Measurements from ENCODE around the gene LSM10.

Gene LSM10

DNA sequence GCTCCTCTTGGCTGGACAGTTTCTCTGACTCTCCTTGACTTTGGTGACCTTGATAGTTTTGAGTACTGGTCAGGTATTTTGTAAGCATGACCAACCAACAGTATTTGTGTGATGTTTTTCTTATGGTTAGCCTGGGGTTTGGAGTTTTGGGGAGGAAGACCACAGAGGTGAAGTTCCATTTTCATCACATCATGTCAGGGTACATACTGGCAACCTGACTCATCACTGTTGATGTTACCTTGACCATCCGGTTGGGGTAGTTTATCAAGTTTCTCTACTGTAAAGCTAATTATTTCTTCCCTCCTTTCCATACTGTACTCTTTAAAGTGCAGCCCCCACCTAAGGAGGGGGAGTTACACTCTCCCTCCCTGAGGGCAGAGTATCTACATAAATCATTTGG lies 39.1 kb upstream of the LSM10 start:
- H3K4me1 ChIP-seq (ENCODE audit: control insufficient read depth, low read length) = no peaks in the 10 kb centered on the region
- TF ChIP-seq, protein P1, sequence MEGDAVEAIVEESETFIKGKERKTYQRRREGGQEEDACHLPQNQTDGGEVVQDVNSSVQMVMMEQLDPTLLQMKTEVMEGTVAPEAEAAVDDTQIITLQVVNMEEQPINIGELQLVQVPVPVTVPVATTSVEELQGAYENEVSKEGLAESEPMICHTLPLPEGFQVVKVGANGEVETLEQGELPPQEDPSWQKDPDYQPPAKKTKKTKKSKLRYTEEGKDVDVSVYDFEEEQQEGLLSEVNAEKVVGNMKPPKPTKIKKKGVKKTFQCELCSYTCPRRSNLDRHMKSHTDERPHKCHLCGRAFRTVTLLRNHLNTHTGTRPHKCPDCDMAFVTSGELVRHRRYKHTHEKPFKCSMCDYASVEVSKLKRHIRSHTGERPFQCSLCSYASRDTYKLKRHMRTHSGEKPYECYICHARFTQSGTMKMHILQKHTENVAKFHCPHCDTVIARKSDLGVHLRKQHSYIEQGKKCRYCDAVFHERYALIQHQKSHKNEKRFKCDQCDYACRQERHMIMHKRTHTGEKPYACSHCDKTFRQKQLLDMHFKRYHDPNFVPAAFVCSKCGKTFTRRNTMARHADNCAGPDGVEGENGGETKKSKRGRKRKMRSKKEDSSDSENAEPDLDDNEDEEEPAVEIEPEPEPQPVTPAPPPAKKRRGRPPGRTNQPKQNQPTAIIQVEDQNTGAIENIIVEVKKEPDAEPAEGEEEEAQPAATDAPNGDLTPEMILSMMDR (IDR thresholded peaks at IDR 0.05; ENCODE audit: low read depth, low read length, poor library complexity, severe bottlenecking) = no peak
- no peak for TF ChIP-seq EZH2phosphoT487 (IDR thresholded peaks at IDR 0.05; ENCODE audit: borderline replicate concordance, low read length)
- no peaks in the 10 kb centered on the region for H3K27me3 ChIP-seq (ENCODE audit: control insufficient read depth, low read length)
- no peaks in the 10 kb centered on the region for H3F3A ChIP-seq (ENCODE audit: control insufficient read depth, insufficient read depth)
- H3K36me3 ChIP-seq (ENCODE audit: control insufficient read depth, low read length) = no peaks in the 10 kb centered on the region
- no peak overlapping the region for H3K27ac ChIP-seq (ENCODE audit: low read depth, low read length)
- no peaks in the 10 kb centered on the region for H3K79me2 ChIP-seq (ENCODE audit: control insufficient read depth, low read length)
- H3K9me3 ChIP-seq (ENCODE audit: control insufficient read depth, insufficient read depth, low read length) = no peaks in the 10 kb centered on the region
- no peak overlapping the region for H3K4me2 ChIP-seq (ENCODE audit: low read length)
- H3K4me3 ChIP-seq (ENCODE audit: low read length) = no peak overlapping the region
- H4K20me1 ChIP-seq (ENCODE audit: control insufficient read depth, insufficient read depth, low read depth, low read length) = no peaks in the 10 kb centered on the region; the same call in 1 of the 2 replicates
- no peaks in the 10 kb centered on the region for H3K9me2 ChIP-seq (replicated peaks; ENCODE audit: control insufficient read depth, low read length)

DNA sequence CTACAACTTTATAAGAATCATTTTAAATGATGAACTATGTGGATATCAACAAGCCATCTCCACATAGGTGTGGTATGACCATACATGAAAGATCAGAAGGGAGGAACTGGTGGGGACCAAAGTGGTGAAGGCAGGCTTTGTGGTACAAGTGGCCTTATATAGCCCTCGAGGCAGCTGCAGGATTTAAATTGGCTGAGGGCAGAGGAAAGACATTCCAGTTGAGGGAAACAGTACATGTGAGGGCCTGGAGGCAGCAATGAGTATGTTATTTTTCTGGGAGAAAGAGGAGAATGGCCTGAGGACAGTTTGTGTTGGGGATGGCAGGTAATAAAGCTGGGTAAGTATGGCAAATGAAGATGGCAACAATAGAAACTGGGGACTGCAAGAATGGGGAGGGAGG lies 35.4 kb upstream of the LSM10 start:
- Histone ChIP-seq H3K27ac (ENCODE audit: low read depth, low read length) (no peak overlapping the region), H3K4me1 (ENCODE audit: control insufficient read depth, low read length) (no peaks in the 10 kb centered on the region), H3K27me3 (ENCODE audit: control insufficient read depth, low read length) (no peaks in the 10 kb centered on the region), H3K4me2 (ENCODE audit: low read length) (no peak overlapping the region), H3K9me3 (ENCODE audit: control insufficient read depth, insufficient read depth, low read length) (no peaks in the 10 kb centered on the region), H4K20me1 (ENCODE audit: control insufficient read depth, insufficient read depth, low read depth, low read length) (no peaks in the 10 kb centered on the region), H3F3A (ENCODE audit: control insufficient read depth, insufficient read depth) (no peaks in the 10 kb centered on the region), H3K79me2 (ENCODE audit: control insufficient read depth, low read length) (no peaks in the 10 kb centered on the region), H3K9me2 (replicated peaks; ENCODE audit: control insufficient read depth, low read length) (no peaks in the 10 kb centered on the region), H3K36me3 (ENCODE audit: control insufficient read depth, low read length) (no peaks in the 10 kb centered on the region), H3K4me3 (ENCODE audit: low read length) (no peak overlapping the region)
- no peak for TF ChIP-seq EZH2phosphoT487 (IDR thresholded peaks at IDR 0.05; ENCODE audit: borderline replicate concordance, low read length)
- TF ChIP-seq, protein P1 (IDR thresholded peaks at IDR 0.05; ENCODE audit: low read depth, low read length, poor library complexity, severe bottlenecking) = no peak

DNA sequence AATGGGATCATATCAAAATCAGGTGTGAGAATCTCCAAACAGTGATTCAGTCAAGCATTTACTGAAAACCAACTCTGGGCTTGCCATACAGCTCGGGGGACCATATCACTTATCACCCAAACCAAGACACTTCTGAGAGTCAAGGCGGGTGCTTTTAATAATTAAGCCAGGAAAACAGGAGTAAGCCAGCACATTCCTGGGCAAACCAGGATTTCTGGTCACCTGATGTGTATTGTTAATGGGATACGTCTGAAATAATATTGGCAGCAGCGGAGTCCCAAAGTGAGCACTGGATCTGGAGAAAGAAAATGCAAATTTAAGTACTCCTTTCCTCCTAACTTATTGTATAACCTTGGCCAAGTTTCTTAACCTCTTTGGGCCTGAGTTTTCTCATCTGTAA lies 34.9 kb upstream of the LSM10 start:
- no peaks in the 10 kb centered on the region for H3K9me2 ChIP-seq (replicated peaks; ENCODE audit: control insufficient read depth, low read length)
- H4K20me1 ChIP-seq (ENCODE audit: control insufficient read depth, insufficient read depth, low read depth, low read length) = no peaks in the 10 kb centered on the region
- H3F3A ChIP-seq (ENCODE audit: control insufficient read depth, insufficient read depth) = no peaks in the 10 kb centered on the region
- H3K27ac ChIP-seq (ENCODE audit: low read depth, low read length) = no peak overlapping the region
- H3K4me1 ChIP-seq (ENCODE audit: control insufficient read depth, low read length) = no peaks in the 10 kb centered on the region
- TF ChIP-seq EZH2phosphoT487 (IDR thresholded peaks at IDR 0.05; ENCODE audit: borderline replicate concordance, low read length) = no peak
- TF ChIP-seq, protein P1 (IDR thresholded peaks at IDR 0.05; ENCODE audit: low read depth, low read length, poor library complexity, severe bottlenecking) = no peak
- H3K79me2 ChIP-seq (ENCODE audit: control insufficient read depth, low read length) = no peaks in the 10 kb centered on the region
- H3K4me3 ChIP-seq (ENCODE audit: low read length) = no peak overlapping the region
- no peaks in the 10 kb centered on the region for H3K36me3 ChIP-seq (ENCODE audit: control insufficient read depth, low read length)
- no peaks in the 10 kb centered on the region for H3K27me3 ChIP-seq (ENCODE audit: control insufficient read depth, low read length)
- no peaks in the 10 kb centered on the region for H3K9me3 ChIP-seq (ENCODE audit: control insufficient read depth, insufficient read depth, low read length)
- no peak overlapping the region for H3K4me2 ChIP-seq (ENCODE audit: low read length)

DNA sequence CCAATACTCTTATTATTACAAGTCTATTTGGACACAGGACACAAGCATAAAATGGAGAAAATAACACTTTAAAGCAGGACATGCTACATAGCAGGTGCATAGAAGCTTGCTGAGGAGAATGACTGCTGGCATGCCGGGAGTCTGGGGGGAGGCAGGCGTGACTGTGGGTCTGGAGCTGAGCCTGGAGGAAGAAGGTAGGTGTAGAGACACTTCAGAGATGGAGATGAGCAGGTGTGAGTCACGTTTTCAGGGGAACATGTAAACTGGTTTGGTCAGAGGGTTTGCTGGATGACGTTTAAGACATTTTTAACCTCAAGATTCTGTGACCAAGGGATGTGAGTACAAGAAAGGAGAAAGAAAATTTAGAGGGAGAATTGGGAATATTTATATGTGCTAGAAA lies 28.1 kb upstream of the LSM10 start:
- no peaks in the 10 kb centered on the region for H3K79me2 ChIP-seq (ENCODE audit: control insufficient read depth, low read length)
- H3K36me3 ChIP-seq (ENCODE audit: control insufficient read depth, low read length) = no peaks in the 10 kb centered on the region
- H3K27me3 ChIP-seq (ENCODE audit: control insufficient read depth, low read length) = no peaks in the 10 kb centered on the region
- H4K20me1 ChIP-seq (ENCODE audit: control insufficient read depth, insufficient read depth, low read depth, low read length) = no peaks in the 10 kb centered on the region
- H3K4me2 ChIP-seq (ENCODE audit: low read length) = no peak overlapping the region
- no peak overlapping the region for H3K27ac ChIP-seq (ENCODE audit: low read depth, low read length)
- no peaks in the 10 kb centered on the region for H3K9me2 ChIP-seq (replicated peaks; ENCODE audit: control insufficient read depth, low read length)
- peaks cover 4% of the 10 kb centered on the region for H3K4me1 ChIP-seq (ENCODE audit: control insufficient read depth, low read length)
- TF ChIP-seq EZH2phosphoT487 (IDR thresholded peaks at IDR 0.05; ENCODE audit: borderline replicate concordance, low read length) = no peak
- TF ChIP-seq, protein P1 (IDR thresholded peaks at IDR 0.05; ENCODE audit: low read depth, low read length, poor library complexity, severe bottlenecking) = no peak
- no peak overlapping the region for H3K4me3 ChIP-seq (ENCODE audit: low read length)
- no peaks in the 10 kb centered on the region for H3F3A ChIP-seq (ENCODE audit: control insufficient read depth, insufficient read depth)
- H3K9me3 ChIP-seq (ENCODE audit: control insufficient read depth, insufficient read depth, low read length) = no peaks in the 10 kb centered on the region
